Adipose tissue (tissue), 3 donors: ENCODE results near the gene PARP3. TPM values are rescaled to one million over a fixed set of nuclear protein-coding genes. Genes with fewer than 3 reads are reported as not detected.

Experiments
- H3K27ac ChIP-seq: one replicate; pipeline ENCODE4 v1.5.1; 2013; ENCODE audit warnings: low read depth, low read length
- WGBS, 3 donors: extraction: QIAGEN DNeasy Blood & Tissue Kit; methylation state at CpG; one replicate each; pipeline ENCODE4 v1.1.7; 2013; 5-methylcytosine and 5-hydroxymethylcytosine counted together
- polyA plus RNA-seq, 3 donors: library from polyadenylated mRNA; stranded (reverse); fragments of 200-250 nt; gene quantifications; one replicate each; pipeline ENCODE4 v1.2.3, GENCODE V29; 2013
- donor health status: healthy with polysubstance abuse.
- donor health status: Bipolar disorder and iron deficiency.
- donor health status: healthy.

PARP3 gene
- polyA plus RNA-seq, 3 donors, result 5.0 to 25.5 (median 19.6) TPM

DNA sequence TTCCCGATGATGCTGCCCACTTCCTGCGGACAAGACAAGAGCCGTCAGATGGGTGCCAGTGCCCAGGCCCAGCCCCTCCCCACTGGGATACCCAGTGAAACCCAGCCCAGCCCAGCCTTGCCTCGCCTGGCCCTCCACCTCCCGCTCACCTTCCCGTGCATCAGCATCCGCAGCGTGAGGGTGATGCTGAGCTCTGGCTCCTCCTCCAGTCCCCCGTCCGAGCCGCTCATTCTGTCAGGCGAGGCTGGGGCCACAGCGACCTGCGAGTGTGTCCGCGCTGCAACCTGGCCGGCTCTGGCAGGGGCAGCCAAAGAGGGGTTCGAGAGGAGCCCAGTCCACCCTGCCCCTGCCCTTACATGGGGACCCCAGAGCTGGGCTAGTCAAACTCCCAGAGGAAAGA, 18.8 kb downstream of the PARP3 start:
- no peak overlapping the region for H3K27ac ChIP-seq
- 89 to 94% (median 93%) methylated on average over 16 to 18 of the region's 18 CpGs for WGBS, 3 donors

DNA sequence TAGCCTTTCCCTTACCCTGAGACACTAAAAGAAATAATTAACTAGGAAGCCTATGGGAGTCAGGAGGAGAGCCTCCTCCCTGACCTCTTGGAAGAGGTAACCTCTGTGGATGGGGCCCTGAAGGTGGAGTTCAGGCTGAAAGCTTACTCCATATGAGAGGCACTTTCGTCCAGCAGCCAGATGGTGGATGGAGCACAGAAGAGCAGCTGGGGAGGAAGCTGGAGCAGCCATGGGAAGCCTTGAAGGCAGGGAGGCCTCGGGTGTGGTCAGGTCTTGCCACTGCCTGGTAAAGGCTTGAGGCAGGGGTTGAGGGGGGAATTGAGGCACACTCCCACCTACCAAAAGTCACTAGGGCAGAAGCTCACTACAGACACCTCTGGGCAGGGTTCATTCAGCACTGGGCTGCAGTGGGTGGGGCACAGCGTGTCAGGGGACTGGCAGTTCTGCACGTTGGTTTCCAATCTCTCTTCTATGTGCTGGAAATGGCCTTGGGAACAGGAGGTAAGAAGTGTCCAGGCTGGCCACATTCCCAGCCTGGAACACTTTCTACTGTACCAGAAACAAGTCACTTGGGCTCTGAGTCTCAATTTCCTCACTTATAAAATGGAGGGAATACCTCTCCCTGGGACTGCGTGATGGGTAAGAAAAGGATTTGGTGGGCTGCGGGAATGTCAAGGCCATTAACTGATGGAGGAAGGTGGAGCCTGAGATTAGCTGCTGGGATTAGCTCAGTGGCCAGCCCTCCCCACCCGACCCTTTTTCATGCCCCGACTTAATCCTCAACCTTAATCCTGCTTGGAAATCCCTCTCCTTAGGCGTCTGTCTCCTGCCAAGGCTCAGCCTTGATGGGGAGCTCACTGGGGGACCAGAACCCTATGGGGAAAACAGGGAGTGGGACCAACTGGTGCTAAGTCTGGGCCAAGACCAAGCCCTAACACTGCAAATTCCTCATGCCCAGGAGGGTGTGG, 19.7 kb downstream of the PARP3 start:
- H3K27ac ChIP-seq, result no peak overlapping the region
- 55 to 68% (median 67%) methylated on average over 9 of the region's 9 CpGs for WGBS, 3 donors

DNA sequence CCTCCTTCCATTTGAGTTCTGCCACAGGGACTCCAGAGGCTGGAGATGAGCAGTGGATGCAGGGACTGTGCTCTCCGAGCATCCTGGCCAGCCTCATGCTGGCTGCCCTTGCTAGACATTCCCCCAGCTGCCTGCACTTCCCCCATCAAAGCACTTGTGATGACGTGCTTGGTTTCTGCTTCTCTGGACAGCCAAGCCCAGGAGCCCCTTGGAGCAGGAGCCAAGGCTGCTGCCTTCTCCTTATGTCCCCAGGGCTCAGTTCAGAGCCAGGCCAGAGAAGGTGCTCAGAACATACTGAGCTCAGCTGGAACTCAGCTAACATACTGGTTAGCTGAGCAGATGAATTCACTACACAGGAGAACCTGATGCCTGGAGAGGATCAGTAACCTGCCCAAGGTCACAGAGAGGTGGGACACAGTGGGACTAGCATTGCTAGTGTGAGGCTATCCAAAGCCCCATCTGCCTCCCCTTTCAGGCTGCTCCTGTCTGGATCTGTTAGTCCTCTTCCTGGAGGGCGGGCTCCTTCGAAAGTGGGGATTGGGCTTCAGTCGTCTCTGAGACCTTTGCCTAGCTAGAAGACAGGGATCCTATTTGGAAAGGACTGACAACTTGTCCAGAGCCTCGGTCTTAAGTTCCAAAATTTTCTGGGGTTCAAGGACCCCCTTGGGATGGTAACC, 20.8 kb downstream of the PARP3 start:
- H3K27ac ChIP-seq, result no peak overlapping the region
- 74 to 91% (median 77%) methylated on average over 6 of the region's 6 CpGs for WGBS, 3 donors

DNA sequence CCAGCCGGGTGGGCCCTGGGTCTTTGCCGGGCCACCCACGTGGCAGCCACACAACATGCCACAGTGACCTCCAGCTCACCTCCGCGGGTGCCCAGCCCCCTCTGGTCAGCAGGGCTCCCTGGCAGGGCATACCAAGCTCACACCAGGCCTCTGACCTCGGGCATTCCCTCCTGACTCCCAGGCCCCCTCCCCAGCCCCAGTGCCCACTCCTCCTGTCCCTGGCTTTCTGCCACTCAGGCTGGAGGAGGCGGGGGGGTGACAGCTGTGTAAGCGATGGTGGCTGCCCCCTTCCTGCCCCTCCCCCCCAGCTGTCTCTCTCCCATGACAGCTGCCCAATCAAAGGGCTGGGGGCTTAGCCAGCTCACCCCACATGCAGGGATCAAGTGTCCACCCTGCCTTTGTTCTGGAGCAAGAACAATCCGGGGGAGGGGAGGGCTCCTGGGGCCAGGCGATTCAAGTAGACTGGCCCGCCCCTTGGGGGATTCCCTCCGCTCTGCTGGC, 21.8 kb downstream of the PARP3 start:
- WGBS, 3 donors, result 76 to 80% (median 78%) methylated on average over 11 to 12 of the region's 12 CpGs
- no peak overlapping the region for H3K27ac ChIP-seq

DNA sequence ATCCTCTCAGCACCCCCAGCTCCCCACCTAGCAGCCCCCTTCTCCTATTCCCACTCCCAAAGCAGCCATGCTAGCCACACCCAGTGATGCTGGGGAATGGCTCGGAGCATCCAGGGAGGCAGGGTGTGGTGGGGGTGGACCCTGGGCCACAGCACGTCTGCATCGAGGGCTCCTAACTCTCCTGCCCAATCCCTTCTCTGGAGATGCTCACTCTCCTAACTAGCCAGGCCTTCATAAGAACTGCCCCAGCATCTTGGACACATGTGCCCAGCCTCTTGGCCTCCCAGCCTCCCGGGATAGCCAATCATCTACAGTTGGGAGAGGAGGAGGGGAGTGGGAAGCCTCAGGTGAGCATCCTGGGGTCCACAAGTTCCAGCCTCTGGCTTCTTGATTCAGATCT, 22.4 kb downstream of the PARP3 start:
- WGBS, 3 donors, result 73 to 80% (median 79%) methylated on average over 4 of the region's 4 CpGs
- no peak overlapping the region for H3K27ac ChIP-seq

DNA sequence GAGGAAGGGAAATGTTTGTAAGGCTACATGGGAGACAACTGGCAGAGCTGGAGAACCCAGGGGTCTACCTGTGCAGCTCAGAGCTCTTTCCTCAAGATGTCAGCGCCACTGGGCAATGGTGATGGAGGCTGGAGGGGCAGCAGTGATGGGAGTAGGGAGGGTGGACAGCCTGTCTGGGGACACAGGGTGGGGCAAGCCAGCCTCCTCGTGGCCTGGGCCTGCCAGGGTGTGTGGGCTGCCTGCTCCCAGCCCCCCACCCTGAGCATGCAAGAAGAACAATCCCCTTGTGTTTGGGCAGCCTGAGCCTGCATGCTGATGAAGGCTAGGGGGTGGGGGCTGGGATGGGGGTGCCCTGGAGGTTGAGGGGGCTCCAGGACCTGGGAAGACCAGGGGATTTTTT, 23.9 kb downstream of the PARP3 start:
- no peak overlapping the region for H3K27ac ChIP-seq
- WGBS, 3 donors, result 68 to 93% (median 81%) methylated on average over 2 of the region's 2 CpGs

DNA sequence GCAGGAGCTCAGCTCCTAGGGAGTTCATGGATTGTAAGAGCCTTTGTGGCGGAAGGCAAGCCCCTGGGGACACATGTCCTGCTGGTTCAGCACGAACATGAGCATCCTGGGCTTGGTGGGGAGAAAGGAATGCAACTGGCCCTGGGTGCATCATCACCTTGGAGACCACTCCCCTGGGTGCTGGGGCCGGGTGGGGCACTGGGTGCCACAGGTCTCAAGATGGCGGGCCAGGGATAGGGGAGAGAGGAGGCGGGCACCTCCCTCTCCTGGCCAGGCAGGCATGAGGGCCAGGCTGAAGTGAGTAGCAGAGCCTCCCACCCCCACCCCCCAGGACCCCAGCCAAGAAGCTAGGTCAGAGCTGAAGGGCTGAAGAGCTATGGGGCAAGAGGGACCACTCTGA, 24.3 kb downstream of the PARP3 start:
- no peak overlapping the region for H3K27ac ChIP-seq
- 73 to 91% (median 76%) methylated on average over 5 of the region's 5 CpGs for WGBS, 3 donors

DNA sequence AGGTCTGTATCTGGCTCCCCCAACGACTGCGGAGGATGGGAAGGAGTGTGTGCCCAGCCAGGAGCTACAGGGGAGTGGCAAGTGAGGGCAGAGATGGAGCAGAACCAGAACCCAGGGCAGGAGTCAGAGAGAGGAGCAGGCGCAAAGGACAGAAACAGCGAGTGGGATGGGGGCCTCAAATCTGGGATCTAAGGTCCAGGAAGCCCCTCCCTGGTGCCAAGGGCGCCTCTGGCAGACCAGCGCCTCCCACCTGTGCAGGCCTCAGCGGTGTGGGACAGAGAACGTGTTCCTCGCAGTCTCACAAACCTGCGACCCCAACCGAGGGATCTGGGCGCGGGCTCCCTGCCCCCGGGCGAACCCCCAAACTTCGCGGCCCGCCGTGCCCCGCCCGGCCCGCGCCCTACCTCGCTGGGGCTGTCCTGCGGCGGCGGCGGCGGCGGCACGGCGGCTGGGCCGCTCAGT, 24.8 kb downstream of the PARP3 start:
- WGBS, 3 donors, result 3 to 15% (median 6%) methylated on average over 9 to 33 of the region's 33 CpGs

DNA sequence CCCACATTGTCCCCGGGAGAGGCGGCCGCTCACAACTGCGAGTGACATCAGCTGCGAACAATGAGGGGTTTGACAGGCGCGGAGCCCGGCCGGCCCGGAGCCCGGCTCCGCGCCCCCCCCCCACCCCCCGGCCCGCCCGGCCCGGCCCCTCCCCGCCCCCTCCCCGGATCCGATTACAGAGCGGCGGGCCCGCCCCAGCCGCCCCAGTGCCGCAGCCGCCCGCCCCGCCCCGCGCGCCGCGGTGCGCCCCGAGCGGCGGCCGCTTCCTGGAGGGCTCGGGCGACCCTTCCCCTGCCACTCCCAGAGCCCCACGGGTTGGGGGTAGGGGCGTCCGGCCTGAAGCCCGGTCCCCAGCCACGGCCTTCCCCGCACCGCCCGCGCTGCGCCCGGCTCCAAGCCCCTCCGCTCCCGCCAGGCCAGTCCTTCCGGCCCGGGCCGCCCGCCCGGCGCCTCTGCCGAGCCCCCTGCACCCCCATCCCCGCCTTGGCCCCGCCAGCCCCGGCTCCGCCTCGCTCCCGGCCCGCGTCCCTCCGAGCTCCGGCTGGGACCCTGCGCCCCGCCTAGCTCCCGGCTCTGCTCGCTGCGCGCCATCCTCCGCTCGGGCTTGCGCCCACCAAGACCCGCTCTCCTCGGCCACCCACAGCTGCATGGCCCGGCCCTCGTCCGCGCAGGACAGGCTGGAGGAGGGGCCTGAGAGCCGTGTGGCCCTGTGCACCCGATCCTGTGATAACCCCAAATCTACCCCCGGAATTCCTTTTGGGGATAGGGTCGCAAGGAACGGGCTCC, 25.4 kb downstream of the PARP3 start, which contains the start of gene PCBP4:
Gene PCBP4 (minus strand): TSS at position 71 of the 786 bp plus-strand sequence. CDS start 6,214 bp downstream, outside the sequence.
- 1% methylated on average over 43 to 78 of the region's 90 CpGs for WGBS, 3 donors
- no peak within 1 kb of the TSS for H3K27ac ChIP-seq

More for the DNA sequence above, 24.8 kb downstream of the PARP3 start:
- no peak overlapping the region for H3K27ac ChIP-seq

DNA sequence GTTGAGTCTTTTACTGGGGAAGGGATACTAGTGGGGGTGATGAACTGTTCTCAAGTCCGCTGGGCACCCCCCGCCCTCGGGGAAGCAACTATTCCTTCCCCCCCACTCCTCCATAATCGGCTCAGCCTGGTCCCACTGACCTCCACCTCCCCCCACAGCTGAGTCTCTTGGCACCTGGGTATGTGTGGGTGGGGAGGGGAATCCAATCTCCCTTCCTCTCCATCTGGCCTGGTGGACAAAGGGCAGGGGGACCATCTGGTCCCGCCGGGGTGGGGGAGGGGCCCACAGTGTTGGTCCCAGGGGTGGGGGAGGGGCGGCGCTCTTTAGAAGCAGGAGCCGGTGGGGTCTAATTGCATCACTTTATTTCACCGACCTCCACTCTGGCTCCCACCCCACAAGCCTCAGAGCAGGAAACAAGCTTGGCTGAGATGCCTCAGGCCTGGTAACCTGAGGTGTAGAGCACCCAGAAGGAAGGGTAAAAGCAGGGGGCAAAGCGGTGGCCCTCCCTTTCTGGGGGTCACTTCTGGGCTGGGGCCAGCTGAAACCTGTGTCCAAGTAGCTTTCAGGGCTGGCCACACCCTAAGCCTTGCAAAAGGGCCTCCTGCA, 26.1 kb downstream of the PARP3 start:
- no peak overlapping the region for H3K27ac ChIP-seq
- WGBS, 3 donors, result 10 to 15% (median 10%) methylated on average over 9 to 11 of the region's 11 CpGs

DNA sequence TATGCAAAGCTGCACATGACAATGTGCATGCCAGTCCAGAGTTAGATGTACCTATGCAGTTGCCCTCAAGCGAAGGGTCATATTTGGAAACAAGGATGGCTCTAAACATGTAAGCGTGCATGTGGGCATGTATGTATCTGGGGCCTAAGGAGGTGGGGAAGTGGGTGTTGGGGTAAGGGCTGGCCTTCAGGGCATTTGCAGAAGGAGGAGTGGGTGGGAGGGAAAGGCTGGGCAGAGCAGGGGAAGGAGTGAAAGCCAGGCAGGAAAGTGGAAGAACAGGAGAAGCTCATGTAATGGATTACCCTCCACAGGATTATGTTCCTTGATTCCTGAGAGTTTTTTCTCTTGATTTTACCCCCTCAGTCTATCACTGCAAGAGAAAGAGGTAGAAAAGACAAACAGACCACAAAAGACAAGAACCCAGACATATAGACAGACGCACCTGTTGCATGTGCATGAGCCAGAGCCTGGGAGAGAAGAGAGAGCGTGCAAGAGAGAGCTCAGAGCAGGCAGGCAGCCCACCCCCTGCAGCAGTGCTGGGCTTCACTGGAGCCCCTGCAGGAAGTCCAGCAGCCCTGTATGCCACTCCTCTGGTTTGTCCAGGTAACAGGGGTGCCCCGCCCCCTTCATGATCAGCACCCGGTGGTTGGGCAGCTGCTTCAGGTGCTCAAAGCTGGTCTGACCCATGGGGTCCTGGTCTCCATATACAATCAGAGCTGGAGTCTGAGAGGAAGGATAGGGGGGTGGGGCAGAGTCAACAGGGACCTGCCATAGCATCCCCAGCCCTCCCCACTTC, 26.9 kb downstream of the PARP3 start:
- WGBS, 3 donors, result 79 to 89% (median 86%) methylated on average over 6 of the region's 6 CpGs
- H3K27ac ChIP-seq, result no peak overlapping the region

DNA sequence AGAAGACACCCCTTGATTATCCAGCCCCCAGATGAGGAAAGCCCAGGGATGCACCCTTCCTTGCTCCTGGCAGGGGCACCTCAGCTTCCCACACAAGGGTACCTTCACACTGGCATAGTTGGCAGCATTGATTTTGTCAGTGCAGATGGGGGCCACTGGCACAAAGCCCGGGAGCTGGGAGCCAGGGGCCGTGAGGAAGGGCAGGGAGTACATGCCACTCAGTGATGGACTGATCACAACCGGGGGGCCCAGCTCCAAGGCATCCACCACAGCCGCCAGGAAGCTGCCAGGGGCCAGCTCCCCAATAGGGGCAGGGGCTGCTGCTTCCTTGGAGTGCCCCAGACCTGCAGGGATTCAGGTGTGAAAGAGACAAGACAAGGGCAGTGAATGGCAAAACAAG, 27.7 kb downstream of the PARP3 start:
- no peak overlapping the region for H3K27ac ChIP-seq
- WGBS, 3 donors, result 61 to 78% (median 78%) methylated on average over 4 of the region's 4 CpGs

DNA sequence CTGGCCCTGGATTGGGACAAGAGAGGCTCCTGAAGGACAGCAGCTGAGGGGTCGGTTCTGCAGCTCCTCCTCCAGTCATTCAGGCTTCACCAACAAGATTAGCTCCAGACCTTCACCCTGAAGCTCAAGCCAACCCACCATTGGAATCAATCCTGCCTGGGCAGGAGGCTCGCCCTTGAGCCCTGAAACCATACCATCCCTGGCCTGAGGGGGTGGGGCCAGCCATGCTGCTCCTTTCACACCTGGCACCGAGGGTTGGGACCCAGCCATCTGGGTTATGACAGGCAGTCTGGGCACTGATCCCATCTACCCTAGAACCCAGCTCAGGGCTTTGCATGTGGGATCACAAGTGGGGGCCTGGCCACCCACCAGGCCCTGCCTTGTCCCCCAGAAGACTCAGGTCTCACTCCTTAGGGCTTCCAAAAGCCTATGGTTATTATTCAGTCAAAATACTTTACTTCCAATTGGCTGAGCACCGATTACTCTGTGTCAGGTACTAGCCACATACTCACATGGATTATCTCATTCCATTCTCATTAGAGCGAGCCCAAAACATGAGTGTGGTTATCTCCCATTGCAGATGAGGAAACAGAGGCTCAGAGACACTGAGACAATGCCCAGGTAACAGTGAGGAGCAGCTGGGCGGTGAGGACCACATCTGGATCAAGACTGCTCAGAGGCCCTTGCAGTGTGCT, 28.6 kb downstream of the PARP3 start:
- H3K27ac ChIP-seq, result no peak overlapping the region
- 49 to 83% (median 77%) methylated on average over 6 of the region's 6 CpGs for WGBS, 3 donors

DNA sequence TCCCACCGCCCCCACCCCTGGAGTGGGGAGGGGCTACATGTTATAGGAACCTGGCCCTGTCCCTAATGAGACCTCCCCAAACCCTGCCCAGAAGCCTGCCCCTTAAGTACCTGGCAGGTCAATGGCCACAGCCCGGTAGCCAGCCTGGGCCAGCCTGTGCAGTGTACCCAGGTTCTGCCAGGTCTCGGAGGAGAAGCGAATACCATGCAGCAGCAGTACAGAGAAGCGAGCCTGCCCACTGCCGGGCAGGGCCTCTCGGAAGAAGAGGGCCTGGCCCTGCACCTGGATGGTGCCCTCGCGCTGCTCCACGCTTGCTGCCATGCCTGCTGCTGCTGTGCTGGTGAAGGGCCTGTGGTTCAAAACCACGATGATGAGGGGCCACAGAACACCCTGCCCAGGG, 29.2 kb downstream of the PARP3 start:
- no peak overlapping the region for H3K27ac ChIP-seq
- 85 to 94% (median 88%) methylated on average over 11 of the region's 11 CpGs for WGBS, 3 donors

DNA sequence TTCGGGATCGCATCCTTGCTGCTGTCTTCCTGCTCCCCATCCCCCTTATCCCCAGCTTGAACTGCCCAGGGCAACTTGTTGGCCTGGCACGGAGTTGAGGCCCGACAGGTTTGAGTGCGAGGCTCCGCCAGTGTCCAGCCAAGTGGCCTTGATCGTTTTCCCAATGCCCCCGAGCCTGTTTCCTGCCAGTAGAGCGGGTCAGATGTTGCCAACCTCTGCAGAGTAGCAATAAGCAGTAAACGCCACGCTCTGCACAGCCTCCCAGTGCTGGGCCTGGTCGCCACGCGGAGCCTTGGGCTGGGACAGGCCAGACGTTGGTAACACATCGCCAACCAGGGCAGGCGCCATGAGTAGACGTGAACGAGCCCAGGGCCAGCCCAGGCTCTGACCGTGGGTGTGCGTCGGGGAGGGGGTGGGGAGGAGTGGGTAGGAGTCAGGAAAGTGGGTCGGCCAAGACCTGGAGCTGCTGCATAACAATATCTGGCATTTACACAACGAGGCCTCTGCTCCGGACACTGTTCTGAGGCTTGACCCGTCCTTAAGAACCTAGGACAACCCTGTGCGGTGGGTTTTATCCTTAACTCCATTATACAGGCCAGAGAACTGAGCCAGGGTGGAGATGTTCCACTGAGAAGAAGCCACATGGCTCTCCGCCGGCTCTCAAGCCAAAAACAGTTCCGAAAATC, 32.3 kb downstream of the PARP3 start:
- 10 to 14% (median 11%) methylated on average over 30 of the region's 30 CpGs for WGBS, 3 donors
- no peak overlapping the region for H3K27ac ChIP-seq
